ENCODE measurements around the gene EXTL2. TPM values are rescaled to one million over a fixed set of nuclear protein-coding genes. Genes with fewer than 3 reads are reported as not detected.
A peak's percentile ranks its signal among the peaks of the same experiment; 100 is the strongest.

Gene EXTL2
- total RNA-seq, 1 experiment from 2014 or later: 37.9 TPM

DNA sequence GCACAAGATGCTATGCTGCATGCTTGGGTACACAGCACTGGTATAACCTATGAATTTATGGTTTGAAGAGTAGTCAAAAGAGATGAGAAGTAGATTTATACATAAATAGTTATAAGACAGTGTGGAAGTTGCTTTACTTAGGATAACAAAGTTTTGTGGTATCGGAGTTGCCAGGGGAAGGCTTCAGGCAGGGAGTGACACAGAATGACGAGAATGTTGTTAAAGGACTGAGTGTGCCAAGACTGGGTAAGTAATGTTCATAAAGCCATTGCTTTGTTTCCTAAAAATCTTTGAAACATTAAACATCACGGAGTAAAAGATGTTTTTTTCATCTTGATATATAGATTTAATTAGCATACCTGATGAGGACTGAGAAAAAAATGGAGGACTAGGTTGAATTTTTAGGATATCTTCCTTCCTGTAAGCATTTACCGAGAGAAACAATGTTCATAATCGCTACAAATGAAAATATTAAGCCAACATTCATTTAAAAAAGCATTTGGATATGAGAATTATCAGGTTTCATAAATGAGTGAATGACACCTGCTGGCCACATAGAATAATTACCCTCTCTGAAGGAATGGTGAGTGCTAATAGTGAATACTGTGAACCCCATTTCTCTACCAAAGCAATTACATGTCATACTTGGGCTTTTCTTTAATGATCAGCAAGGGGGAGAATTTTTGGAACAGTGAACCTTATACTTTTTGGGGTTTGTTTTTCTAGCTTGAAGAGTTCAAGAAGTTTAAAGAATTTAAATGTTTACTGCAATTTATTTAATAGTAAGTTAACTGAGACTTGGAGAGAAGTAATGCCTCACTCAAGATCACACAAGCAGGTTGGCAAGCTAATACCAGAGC is 28.4 kb downstream of the EXTL2 start:
- Histone ChIP-seq H2BK15ac (ENCODE audit: low read depth, low read length) (no peak overlapping the region), H2AFZ (ENCODE audit: low read length) (no peak overlapping the region)

More for the DNA sequence above, 28.4 kb downstream of the EXTL2 start:
- no peaks in the 10 kb centered on the region for H3K79me2 ChIP-seq (ENCODE audit: insufficient read depth, low read length)
- H3K18ac ChIP-seq (ENCODE audit: insufficient read length, low read depth, low read length): no peak overlapping the region
- no peak overlapping the region for H3K14ac ChIP-seq (ENCODE audit: insufficient read depth, low read length)
- H3K23me2 ChIP-seq (ENCODE audit: insufficient read length, low read depth, low read length, poor library complexity, severe bottlenecking): no peaks in the 10 kb centered on the region
- no peak overlapping the region for H3K4ac ChIP-seq (ENCODE audit: low read depth, low read length)
- peak; percentile 65 for TF ChIP-seq CTCF (conservative IDR thresholded peaks at IDR 0.05)
- no peak overlapping the region for H4K5ac ChIP-seq (ENCODE audit: insufficient read length, low read depth, low read length)
- no peak overlapping the region for H3K4me3 Mint-ChIP-seq
- H4K91ac ChIP-seq (ENCODE audit: insufficient read length, low read depth, low read length): no peak overlapping the region
- no peaks in the 10 kb centered on the region for H3K9me3 ChIP-seq (ENCODE audit: control insufficient read depth, low read depth, low read length)
- H3K9me3 Mint-ChIP-seq: no peaks in the 10 kb centered on the region
- no peaks in the 10 kb centered on the region for H3K79me1 ChIP-seq (ENCODE audit: insufficient read depth, low read depth, low read length, poor library complexity, severe bottlenecking)
- H2BK20ac ChIP-seq (ENCODE audit: low read depth, low read length, poor library complexity, severe bottlenecking): no peak overlapping the region
- H3K4me1 ChIP-seq (ENCODE audit: insufficient read depth, low read length): no peaks in the 10 kb centered on the region
- WGBS (ENCODE audit: extremely low coverage, insufficient read length, low lambda C conversion rate): no CpG with 5 or more reads among the region's 5 CpGs
- no peak overlapping the region for H3K27ac ChIP-seq (ENCODE audit: insufficient read length, low read depth, low read length)
- H3K27me3 ChIP-seq (ENCODE audit: insufficient read depth, low read length): no peaks in the 10 kb centered on the region
- DNase-seq: no peak
- H3K27me3 Mint-ChIP-seq (ENCODE audit: low read depth): no peaks in the 10 kb centered on the region; the same call in 1 of the 2 replicates
- H3K9ac ChIP-seq (ENCODE audit: extremely low read depth, insufficient read length, low read length): no peak overlapping the region
- no peak overlapping the region for H3K4me2 ChIP-seq (ENCODE audit: insufficient read depth, insufficient read length, low read length)
- no peaks in the 10 kb centered on the region for H3K36me3 Mint-ChIP-seq (ENCODE audit: insufficient read depth in 1 of 3, low read depth in 3 of 3)
- H3K4me1 Mint-ChIP-seq: 0 out of 4 replicates have a peak, but pooled peaks cover 0 to 2% of the 10 kb centered on the region in 2 experiments
- no peak overlapping the region for H2AK5ac ChIP-seq (ENCODE audit: insufficient read length, low read length)
- H2BK5ac ChIP-seq (ENCODE audit: insufficient read length, low read length): no peak overlapping the region
- no peaks in the 10 kb centered on the region for H4K20me1 ChIP-seq (ENCODE audit: control insufficient read depth, insufficient read depth, insufficient read length)
- H2BK12ac ChIP-seq (ENCODE audit: insufficient read length, low read depth, low read length): no peak overlapping the region
- H3K56ac ChIP-seq (ENCODE audit: insufficient read length, low read depth, low read length): no peak overlapping the region
- H3T11ph ChIP-seq (ENCODE audit: low read length): no peak overlapping the region
- no peak overlapping the region for H2BK120ac ChIP-seq (ENCODE audit: low read depth, low read length, poor library complexity, severe bottlenecking)
- H4K8ac ChIP-seq (replicated peaks; ENCODE audit: insufficient read length, low read depth, low read length): no peak overlapping the region
- H3K27ac Mint-ChIP-seq: no peak overlapping the region
- H3K23ac ChIP-seq (ENCODE audit: insufficient read length, low read depth, low read length): no peak overlapping the region
